ENCODE measurements around the gene WARS2.
A peak's percentile ranks its signal among the peaks of the same experiment; 100 is the strongest.
"Not testable (repeated sequence)": the region's sequence is repeated elsewhere in the genome, so short reads cannot be mapped to it uniquely, and the experiment has no call there.

WARS2 gene

DNA sequence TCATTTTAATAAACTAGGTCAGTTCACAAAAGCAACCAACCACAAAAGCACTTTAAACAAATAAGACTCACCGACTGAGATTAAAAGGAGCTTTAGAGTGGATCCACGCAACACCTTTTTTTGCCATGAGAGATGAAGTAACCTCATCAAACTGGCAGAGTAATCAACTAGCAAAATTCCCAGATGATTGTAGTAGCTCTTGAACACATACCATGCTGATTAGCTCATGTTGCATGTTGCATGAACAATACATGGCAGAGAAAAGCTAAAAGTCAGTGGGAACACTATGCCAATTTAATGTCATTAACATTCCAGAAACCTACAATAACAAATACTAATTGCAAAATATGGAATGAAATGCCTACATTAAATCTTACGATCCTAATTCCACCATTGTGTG lies 4.1 kb downstream of the WARS2 start:
- DNase-seq = peak; percentile 30 to 74

DNA sequence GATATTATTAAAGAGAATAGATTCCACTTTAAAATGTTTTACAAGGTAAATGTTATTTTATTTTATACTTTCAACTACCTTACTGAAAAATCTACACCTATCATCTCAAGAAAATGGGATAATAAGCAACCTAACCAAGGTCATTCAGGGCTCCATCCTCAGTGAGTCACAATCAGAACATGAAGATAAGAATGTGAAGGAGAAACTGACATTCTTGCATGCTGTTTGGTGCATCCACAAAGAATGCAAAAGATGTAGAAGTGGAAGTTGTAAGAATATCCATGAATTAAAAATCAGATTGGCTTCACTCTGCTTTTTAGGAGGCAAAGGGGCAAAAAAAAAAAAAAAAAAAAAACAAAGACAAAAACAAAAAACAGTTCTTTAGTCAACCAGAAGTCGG lies 6.5 kb downstream of the WARS2 start:
- DNase-seq = no peak

DNA sequence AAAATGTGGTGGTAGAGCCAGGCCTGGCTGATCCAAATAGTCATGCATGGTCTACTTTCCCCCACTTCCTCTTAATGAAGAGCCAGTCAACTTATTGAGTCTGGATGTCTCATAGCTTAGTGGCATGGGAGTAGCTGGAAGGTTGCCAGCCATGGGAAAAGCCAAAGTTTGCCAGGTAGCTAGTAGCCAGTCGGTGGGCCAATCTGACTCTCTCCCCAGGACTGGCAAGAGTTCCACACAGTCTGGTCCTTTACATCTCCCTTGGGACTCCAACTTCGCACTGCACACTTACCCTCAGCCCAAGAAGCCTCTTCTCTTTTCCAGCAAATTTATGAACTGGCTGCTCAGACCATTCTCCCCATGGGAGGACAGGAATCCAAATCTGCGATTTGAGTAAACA lies 8.3 kb downstream of the WARS2 start:
- DNase-seq = peak; percentile 97 to 100

DNA sequence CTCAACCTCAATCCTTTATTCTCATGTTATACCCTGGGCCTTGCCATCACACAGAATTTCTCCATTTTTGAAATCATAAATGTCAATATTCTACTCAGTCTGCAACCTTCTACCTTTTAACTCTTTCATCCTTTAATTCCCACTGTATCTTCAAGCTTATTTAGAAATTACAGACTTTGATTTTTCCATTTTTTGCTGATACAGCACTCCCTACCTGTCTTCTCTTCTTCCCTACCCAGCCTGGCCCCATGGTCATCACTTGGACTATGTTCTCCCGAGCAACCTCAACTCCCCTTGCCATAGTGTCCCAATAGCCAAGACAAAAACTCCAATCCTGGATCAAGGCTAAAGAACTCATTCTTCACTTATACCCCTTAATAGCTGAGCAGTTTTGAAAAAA lies 14.6 kb downstream of the WARS2 start:
- no peak for DNase-seq

DNA sequence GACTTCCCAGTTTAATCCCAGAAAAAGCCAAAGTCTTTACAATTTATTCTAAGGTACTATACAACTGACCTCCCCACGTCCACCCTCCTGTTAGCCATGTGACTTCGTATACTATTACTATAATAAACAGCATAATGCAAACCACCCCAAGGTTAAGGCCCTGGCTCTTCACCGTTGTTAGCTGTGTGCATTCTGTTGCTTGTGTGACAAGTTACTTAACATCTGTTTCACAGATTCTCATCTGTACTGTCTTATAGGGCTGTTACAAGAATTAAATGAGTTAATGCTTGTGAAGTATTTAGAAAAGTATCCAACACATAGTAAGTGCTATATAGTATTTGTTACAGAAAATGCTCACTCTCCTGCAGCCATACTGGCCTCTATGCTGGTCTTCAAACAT lies 15.7 kb downstream of the WARS2 start:
- DNase-seq = no peak

DNA sequence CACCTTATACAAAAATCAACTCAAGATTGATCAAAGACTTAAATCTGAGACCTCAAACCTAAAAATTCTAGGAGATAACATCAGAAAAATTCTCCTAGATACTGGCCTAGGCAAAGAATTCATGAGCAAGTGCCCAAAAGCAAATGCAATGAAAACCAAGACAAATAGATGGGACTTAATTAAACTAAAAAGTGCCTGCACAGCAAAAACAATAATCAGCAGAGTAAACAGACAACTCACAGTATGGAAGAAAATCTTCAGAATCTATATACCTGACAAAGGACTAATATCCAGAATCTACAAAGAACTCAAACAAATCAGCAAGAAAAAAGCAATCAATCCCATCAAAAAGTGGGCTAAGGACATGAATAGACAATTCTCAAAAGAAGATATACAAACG lies 18.6 kb downstream of the WARS2 start:
- not testable (repeated sequence) for DNase-seq

DNA sequence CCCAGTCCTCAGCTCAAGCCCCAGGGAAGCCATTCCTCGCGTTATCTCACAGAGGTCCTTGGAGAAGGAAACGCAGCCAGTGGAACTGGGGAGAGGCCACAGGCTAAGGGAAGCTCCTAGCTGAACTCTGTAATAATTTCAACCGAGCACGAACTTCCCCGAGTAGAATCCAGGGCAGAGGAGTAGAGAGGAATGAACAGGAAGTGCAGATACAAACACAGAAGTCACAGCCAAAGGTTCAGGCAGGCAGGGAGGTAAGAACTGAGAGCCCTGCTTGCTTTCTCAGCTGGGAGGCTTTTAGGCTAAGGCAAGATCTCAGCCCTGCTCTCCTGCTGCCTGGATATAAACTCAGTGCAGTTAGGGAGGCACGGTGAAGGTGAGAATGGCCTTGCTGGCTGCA lies 23.7 kb downstream of the WARS2 start:
- DNase-seq = no peak

DNA sequence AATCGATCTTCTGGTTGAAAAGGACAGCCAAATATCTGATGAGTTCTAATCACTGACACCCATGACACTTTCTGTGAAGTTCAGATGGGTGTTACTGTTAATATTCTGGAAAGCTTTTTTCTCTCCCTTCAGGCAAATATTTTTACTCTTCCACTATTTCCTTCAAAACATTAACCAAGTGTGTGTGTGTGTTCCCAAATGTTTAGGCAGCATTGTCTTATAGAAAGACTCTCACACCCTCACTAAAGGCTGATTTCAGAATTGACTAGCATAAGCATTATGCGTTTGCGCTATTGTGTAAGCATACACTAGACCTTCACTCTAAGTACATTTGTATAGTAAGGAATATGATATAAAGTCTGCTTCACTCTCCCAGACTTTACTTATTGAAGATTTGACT lies 24.7 kb downstream of the WARS2 start:
- no peak for DNase-seq

DNA sequence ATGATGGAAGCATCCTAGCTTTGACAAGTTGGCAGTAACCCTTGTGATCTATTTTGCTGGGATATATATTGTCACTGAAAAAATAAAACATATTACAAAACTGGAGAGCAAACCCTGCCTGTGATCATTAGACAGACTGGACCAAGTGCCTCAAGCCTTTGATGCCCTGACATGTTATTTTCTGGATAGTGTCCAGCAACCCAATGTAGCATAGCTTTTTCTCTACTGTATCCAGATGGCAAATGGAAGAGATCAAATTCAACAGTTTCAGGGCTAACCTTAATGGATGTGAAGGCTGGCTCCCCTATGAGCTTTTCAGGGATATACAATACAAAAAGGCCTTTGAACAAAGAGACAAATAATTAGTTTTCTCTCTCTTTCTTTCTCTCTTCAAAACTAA lies 25.1 kb downstream of the WARS2 start:
- DNase-seq = peak; percentile 95 to 98

DNA sequence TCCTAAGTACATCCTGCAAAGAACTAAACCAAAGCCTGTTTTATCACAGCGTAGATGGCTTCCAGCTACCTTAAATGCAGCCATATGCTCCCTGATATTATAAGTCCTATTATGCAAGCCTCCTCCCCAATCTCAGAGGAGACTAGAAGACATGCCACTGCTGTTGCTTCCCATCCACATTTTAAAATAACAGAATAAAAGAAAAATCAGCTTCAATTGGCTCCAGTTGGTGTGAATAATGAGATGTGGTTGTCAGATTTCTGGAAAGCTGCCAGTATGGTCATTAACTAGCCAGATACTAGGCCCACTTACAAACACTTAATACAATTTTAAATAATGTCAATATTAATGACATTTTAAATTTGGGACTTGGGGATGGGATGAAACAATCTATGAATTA lies 25.7 kb downstream of the WARS2 start:
- DNase-seq = peak; percentile 91 to 94

DNA sequence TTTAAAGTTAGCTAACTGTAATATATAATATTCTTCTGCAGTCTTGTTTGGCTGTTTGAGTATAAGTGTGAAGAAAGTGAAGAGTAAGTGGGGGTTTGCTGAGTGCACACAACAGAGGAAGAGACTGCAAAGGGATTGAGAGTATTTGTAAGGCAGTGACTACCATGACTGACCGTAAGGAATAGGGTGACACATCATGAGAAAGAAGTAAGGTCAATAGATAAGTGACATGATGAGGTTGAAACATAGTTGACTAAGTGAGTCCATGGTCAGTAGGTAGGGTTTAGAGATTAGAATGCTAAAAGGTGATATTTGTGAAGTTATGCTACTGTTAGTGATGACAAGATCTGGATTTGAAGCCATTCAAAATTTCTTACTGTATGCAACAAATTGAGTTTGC lies 27.7 kb downstream of the WARS2 start:
- DNase-seq = no peak

DNA sequence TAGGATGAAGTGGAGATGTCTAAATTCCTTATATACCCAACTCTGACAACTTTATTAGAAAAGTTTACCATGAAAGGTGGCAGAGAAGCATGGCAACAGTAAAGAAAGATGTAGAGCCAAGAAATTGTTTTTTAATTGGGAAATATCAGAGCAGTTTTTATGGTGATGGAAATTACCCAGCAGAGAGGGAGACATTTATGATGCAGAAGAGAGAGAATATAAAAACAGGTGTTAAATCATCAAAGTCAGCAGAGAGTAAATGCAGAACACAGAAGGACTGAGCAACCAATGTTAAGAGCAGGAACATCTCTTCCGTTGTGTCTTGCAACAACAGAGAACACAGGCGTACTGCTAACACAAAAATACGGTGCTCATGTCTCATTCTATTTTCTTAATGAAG lies 28.2 kb downstream of the WARS2 start:
- DNase-seq = no peak

DNA sequence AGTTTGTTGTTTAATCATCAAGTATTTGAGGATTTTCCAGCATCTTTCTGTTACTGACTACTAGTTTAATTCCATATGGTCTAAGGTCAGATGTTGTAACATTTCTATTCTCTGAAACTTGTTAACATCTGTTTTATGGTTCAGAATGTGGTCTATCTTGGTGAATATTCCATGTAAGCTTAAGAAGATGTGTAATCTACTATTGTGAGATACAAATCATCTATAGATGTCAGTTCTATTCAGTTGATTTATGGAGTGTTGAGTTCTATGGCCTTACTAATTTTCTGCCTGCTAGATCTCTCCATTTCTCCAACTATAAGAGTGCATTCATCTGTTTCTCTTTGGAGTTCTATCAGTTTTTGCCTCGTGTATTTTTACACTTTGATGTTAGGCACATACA lies 31.5 kb downstream of the WARS2 start:
- no peak for DNase-seq

DNA sequence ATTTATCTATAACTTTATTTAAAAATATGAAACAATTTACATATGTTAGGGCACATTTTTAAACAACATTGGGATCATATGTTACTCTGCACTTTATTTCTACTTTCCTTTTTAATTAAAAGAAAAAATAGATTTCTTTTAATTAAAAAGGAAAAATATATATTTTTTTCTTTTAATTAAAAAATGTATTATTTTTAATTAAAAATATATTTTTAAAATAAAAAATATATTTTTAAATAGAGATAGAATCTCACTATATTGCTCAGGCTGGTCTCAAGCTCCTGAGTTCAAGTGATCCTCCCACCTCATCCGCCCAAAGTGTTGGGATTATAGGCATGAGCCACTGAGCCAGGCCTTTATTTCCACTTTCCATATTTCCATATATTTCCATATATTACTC lies 36.7 kb downstream of the WARS2 start:
- DNase-seq = no peak

DNA sequence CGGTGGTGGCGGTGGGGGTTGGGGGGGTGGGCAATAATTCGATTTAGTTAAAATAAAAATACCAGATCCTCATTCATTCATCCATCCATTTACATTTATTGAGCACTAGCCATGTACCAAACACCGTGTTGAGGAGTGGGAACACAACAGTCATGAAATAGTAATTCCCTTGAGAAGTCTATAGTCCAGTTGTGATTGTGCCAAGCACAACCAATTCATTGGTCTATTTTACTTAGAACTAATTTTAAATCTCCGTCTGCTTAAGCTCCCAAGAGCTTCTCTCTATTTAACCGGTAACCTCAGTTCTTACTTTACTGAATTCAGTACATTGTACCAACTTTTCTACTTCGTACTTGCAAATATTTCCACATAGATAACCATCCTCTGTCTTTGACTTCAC lies 38.4 kb downstream of the WARS2 start:
- no peak for DNase-seq

DNA sequence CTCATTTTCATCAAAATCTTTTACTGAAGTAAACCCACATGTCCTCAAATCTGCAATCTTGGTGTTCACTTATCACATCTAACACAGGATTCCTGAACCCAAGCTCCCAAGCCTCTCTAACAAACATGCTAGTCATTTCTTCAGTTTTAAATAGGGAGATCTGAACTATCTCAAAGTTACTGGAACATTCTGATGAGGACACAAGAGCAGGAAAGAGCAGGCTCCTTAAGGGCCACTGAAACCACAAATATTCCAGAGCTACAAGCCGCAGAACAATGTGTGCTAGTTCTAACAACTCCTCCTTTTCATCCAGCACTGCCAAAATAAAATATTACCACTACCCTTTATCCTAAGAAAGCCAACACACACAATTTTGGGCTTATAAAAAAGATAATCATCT lies 38.9 kb downstream of the WARS2 start:
- no peak for DNase-seq

DNA sequence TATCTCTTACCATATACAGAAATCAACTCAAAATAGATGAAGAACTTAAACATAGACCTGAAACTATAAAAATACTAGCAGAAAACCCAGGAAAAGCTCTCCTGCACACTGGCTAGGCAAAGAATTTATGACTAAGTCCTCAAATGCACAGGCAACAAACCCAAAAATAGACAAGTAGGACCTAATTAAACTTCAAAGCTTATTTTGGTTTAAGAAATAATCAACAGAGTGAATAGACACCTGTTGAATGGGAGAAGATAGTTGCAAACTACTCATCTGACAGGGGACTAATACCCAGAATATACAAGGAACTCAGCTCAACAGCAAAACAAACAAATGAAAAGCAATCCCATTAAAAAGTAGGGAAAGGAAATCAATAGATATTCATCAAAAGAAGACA lies 40.7 kb downstream of the WARS2 start:
- no peak for DNase-seq

DNA sequence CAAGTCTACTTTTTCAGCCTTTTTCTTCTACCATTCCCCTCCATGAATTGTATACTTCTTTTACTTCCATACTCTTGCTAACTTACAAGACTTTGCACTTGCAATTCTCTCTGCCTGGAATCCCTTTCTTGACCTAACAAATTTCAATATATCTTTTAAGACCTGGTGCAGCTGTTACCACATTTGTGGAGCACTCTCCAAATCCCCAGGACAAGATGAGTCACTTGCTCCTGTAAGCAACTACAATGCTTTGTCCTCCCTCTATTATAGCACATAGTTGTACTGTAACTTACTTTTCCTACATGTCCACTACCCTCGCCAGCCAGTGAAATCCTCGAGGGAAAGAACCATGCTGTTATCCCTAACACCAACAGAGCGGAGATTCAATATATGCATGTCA lies 43.1 kb downstream of the WARS2 start:
- DNase-seq = no peak

DNA sequence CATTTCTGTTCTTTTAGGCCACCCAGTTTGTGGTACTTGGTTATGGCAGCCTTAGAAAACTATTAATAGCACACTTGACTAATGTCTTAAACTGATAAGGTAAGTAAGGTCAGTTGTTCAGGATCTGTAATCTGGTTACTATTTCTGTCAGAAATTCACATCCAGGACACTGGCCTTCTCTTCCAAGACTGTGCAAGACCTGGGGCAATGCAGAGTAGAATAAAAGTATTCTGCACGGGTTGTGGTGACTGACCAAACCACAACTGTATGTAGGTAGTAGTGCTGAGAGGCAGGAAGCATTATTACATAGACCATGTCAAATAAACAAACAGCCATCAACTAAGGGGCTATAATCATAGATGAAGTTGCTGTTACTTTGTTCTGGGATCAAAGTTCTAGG lies 46.7 kb downstream of the WARS2 start:
- no peak for DNase-seq

DNA sequence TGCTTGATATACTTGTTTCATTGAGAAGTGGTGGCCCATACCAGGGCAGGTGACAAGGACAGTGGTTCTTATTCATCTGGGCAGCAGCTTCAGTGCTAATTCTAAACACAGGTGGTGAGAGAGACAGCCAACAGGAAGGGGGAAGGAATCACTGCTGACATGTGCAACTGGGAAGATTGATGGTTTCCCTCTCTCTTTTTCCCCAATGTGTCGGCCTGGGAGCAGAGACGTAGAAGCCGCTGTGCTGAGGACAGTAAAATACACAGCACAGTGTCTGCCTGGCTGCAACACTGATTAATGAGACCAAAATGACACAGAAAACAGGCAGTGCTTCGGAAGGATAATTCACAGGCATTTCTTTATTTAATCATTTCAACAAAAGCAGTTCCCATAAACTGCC lies 48.8 kb downstream of the WARS2 start:
- DNase-seq = no peak

DNA sequence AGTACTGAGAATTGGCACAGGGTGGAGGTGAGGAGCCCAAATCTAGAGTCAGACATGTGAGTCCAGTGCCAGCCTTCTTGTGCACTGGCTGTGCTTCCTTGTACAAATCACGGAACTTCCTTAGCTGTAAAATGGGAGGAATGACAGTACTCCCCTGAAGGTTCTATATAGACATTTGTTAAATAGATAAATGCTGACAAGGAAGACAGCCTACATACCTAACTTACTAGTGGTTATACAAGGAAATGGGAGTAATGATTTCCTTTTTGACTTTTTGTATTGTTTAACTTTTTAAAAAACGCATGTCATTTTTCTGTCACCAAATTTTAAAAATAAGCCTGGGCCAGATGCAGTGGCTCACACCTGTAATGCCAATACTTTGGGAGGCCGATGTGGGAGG lies 50.2 kb downstream of the WARS2 start:
- no peak for DNase-seq

DNA sequence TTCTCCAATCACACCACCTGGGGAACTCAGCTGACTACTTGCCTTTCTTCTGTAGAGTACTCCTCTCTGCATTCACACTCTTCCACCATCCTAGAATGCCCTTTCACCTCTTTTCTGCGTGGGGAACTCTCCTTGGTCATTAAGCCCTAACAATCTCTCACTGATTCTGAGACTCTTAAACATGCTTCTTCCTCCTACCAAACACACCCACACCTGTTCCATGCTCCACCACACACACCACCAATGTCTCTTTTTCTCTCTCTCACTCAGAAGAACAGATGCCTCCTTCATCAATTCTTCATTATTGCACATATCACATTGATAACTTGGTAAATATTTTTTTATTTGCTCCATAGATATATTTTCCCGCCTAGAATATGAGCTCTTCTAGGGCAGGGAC lies 53.6 kb downstream of the WARS2 start:
- no peak for DNase-seq

DNA sequence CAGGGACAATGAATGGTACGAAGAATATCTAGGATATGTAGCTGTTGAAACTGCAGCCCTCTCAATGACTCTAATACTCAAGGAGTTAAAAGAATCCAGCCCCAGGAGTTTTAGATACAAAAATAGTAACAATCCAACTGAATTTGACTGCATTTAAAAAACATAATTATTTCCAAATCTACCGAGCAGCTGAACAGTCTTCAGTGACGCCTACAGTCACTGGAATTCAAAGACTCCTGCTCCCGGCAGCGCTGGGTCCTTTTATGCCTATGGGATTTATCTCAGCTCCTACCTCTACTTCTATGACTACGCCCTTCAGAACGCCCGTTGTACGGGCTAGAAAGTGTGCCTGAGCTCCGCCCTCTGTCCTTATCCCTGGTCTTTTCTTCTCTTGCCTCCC lies 55.7 kb downstream of the WARS2 start:
- DNase-seq = no peak

DNA sequence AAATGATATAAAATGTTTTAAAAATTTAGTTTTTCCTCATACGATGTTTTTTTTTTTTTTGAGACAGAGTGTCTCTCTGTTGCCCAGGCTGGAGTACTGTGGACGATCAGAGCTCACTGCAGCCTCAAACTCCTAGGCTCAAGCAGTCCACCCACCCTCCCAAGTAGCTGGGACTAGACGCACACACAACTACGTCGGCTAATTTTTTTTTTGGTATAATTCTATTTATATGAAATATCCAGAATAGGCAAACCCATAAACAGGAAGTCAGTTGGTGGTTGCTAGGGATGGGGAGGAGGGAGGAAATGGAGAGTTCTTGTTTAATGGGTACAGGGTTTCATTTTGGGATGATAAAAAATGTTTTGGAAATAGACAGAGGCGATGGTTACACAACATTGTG lies 56.5 kb downstream of the WARS2 start:
- DNase-seq = no peak

DNA sequence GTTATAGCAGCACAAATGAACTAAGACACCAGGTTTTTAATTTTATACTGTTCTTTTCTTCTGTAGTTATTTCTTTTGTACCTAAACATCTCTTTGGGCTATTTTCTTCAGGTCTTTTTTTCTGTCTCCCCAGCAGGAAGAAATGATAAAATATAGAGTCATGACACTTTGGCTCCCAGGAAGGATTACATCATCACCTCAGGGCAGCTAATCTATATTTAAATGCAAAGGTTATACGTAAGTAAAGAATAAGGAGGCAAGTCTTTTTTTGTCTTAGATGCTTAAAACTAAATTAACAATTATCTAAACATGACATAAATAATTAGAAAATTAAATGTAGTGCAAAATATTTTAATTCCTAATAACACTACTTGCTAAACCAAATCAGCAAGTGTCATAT lies 57.0 kb downstream of the WARS2 start:
- no peak for DNase-seq

DNA sequence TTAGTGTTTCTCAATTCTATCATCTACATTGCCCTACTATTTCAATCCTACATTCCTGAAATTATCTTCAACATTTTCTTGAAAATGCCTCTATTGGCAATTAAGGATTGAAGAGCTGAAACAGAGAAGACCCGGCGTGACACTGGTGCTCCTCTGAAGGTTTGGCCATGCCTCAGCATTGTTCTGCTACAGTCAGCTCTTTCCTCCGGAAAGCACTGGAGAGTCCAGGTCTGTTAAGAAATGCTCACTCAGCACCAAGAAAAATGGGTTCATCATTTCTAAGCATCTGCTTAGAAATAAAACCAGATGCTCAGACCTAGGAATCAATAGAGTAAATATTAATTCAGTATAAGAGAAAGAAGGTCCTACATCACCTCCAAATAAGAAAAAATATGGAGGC lies 58.8 kb downstream of the WARS2 start:
- no peak for DNase-seq
